ENCODE measurements around the gene MFNG. TPM values are rescaled to one million over a fixed set of nuclear protein-coding genes. Genes with fewer than 3 reads are reported as not detected.
A peak's percentile ranks its signal among the peaks of the same experiment; 100 is the strongest.

Gene MFNG
- total RNA-seq, 1 donor from 2014 or later, result 22.3 TPM

DNA sequence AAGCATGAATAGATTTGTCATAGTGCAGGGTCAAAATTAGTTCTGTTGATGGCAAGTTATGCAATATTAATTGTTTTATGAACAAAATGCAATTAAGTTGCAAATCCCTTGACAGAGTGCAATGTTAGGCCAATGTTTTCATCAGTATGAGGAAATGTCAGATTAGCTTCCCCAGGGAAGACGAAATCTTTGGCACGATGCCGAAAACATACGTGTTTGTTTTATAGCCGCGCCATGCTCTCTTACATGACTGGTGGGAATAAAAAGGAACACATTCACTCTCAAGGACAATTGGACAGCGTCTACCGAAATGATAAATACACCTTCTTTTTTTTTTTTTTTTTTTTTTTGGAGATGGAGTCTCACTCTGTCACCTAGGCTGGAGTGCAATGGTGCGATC is 27.0 kb downstream of the MFNG start:
- intact Hi-C loops (cut with DNase I), result loop anchor here (5.0 kb wide), 1 partner anchor 142 kb away; no protein-coding TSS in a partner anchor

DNA sequence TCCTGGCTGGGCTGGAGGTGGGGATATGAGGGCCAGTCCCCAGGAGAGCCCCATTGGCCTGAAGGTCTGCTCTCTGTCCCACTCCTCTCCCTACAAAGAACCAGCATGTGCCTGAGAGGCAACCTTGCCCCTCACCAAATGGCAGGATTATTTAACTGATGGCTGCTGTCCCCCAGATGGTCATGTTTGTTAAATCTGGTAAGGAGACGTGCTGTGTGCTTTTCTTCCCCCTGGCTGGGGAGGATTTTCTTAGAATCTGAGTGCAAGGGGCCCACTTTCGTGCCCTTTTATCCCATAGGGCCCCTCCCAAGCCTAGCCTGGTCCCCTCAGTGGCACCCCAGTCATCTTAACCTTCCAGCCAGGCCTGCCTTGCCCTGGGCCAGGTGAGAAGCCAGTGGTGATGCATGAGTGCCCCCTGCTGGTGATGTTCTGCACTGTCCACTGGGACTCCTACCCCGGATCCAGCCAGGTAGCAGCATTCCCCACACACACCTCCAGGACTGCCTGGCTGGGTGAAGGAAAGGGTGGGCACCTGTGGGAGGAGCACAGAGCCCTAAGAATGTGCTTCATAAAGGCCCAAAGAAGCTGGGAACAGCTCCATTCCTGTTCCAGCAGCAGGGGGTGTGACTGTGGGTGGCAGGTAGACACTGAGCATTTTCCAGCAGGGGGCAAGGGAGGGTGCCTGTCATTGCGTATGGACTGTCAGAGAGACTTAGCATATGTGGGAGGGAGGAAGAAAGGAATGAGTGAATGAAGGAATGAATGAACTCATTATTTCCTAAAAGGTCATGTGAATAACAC is 28.9 kb downstream of the MFNG start:
- intact Hi-C loops (cut with DNase I), result loop anchor here (5.0 kb wide), 1 partner anchor 140 kb away; no protein-coding TSS in a partner anchor
- ATAC-seq (peak; percentile 85), DNase-seq (ENCODE audit: low spot score) (peak; percentile 83)

More for the DNA sequence above, 27.0 kb downstream of the MFNG start:
- no peak for DNase-seq (ENCODE audit: low spot score)
- ATAC-seq, result no peak

GRCh38 chr22:37456346-37456745 is 29.8 kb downstream of the MFNG start:
- intact Hi-C loops (cut with DNase I), result loop anchor here (5.0 kb wide), 1 partner anchor 139 kb away; no protein-coding TSS in a partner anchor
- DNase-seq (ENCODE audit: low spot score) (no peak), ATAC-seq (no peak)

GRCh38 chr22:37455896-37456295 is 30.3 kb downstream of the MFNG start:
- ATAC-seq (no peak), DNase-seq (ENCODE audit: low spot score) (no peak)
- intact Hi-C loops (cut with DNase I), result loop anchor here (5.0 kb wide), 1 partner anchor 139 kb away; no protein-coding TSS in a partner anchor

- intact Hi-C loops (cut with DNase I), result loop anchor here (5.0 kb wide), 1 partner anchor 138 kb away; no protein-coding TSS in a partner anchor
- DNase-seq (ENCODE audit: low spot score) (no peak), ATAC-seq (no peak)
Measured at GRCh38 chr22:37454857-37455686, 31.1 kb downstream of the MFNG start.

- DNase-seq (ENCODE audit: low spot score), result no peak
- intact Hi-C loops (cut with DNase I), result no loop called here
- ATAC-seq, result no peak
Measured at GRCh38 chr22:37453696-37454095, 32.5 kb downstream of the MFNG start.

DNA sequence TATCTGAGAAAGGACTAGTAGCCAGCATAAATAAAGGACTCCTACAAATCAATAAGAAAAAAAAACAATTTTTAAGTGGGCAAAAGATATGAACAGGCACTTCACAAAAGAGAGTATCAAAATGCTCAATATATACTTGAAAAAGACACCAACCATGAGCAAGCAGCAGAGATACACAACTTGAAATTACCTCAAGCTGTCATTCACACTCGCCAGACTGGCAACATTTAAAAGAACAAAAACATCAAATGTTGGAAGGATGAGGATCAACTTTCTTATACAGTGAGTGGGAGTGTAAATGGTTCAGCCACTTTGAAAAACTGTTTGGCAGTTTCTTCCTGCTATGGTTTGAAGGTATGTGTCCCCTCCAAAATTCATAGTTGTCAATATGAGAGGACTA is 35.0 kb downstream of the MFNG start:
- intact Hi-C loops (cut with DNase I), result no loop called here
- ATAC-seq (no peak), DNase-seq (ENCODE audit: low spot score) (no peak)

GRCh38 chr22:37449331-37450001 is 36.7 kb downstream of the MFNG start:
- DNase-seq (ENCODE audit: low spot score) (no peak), ATAC-seq (no peak)
- intact Hi-C loops (cut with DNase I), result no loop called here

DNA sequence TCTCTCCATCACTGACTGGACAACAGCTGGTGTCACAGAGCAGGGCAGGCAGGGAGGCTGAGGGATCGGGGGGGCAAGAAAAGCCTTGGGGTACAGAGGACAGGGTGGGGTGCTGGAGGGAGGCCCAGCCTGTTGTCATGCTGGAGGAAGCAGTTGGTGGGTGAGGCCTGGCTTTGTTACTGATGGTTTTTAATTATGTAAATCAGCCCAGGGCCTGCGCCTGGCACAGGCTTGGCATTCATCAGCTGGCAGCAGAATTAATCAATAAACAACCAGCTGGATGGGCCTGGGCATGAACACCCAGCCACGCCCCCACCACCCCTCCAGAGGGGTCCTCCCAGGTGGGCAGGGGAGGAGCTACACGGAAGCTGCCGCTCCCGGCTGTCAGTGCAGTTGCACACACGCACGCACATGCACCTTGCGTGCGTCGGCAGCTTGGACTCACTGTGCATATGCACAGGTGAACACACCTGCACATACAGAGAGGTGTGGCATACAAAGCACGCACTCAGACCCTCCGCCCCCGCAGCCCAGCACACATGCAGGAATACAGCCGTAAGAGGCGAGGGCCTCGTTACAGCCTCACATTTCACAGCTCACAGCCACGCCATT is 37.6 kb downstream of the MFNG start:
- intact Hi-C loops (cut with DNase I), result no loop called here
- no peak for DNase-seq (ENCODE audit: low spot score)
- ATAC-seq, result no peak

DNA sequence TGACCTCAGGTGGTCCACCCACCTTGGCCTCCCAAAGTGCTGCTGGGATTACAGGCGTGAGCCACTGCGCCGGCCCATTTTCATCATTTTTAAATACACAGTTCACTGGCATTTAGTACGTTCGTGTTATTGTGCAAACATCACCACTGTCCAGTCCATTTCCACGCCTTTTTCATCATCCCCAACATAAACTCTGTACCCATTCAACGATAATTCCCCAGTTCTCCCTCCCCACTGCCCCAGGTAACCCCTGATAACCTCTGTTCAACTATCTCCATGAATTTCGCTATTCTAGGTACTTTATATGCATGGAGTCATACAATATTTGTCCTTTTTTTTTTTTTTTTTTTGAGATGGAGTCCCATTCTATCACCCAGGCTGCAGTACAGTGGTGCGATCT is 40.7 kb downstream of the MFNG start:
- DNase-seq (ENCODE audit: low spot score) (no peak), ATAC-seq (no peak)
- intact Hi-C loops (cut with DNase I), result no loop called here

GRCh38 chr22:37443977-37444376 is 42.2 kb downstream of the MFNG start:
- DNase-seq (ENCODE audit: low spot score) (no peak), ATAC-seq (no peak)
- intact Hi-C loops (cut with DNase I), result no loop called here

DNA sequence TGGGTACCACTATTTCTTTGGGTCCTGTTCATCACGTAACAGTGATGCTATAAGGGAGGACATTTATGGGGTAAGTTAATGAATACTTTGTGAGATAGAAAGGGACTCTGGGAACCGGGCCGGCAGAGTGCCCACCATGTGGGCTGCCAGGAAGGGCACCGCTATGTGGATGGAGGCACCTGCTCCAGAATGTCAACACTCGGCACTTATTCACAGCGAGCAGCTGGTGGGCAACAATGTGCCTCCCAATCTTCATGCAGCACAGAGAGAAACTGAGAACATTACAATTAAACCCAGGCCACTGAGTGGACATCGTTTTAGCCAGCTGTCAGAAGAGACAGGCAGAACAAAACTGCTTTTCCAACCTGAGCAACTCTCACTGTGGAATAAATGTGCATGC is 43.1 kb downstream of the MFNG start:
- intact Hi-C loops (cut with DNase I), result no loop called here
- no peak for DNase-seq (ENCODE audit: low spot score)
- no peak for ATAC-seq

DNA sequence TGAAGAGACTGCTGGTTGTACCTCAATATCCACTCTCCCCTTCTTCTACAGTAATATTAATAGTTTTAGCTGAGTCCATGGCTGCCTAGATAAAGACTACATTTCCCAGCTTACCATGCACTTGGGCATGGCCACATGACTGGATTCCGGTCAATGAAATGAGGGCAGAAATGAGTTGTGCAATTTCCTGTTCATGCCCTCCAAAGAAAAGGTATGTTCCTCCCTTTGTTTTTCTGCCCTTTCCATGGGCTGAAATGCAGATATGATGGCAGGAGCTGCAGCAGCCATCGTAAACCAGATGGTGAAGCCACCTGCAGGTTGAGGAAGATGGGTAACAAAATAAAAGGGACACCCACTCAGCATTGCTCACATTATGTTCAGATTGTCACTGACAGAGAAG is 43.6 kb downstream of the MFNG start:
- no peak for DNase-seq (ENCODE audit: low spot score)
- ATAC-seq, result no peak
- intact Hi-C loops (cut with DNase I), result no loop called here

GRCh38 chr22:37442135-37442534 is 44.0 kb downstream of the MFNG start:
- DNase-seq (ENCODE audit: low spot score), result no peak
- ATAC-seq, result no peak
- intact Hi-C loops (cut with DNase I), result no loop called here

DNA sequence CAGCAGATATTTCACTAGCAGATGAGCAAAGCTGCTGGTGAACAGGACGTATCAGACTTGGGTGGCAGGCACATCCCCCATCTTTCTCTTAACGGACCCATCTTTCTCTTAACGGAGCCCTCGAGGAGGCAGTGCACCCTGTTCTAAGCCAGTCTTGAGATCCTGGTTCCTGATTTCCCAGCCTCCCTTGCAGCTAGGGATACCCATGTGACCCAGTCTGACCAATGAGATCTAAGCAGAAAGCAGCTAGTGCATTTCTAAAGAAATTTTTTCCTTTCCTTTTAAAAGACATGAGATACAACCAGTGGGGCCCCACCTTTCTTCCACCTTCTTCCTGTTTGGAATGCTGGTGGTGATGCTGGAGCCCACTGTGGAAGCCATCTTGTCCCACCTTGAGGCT is 45.3 kb downstream of the MFNG start:
- intact Hi-C loops (cut with DNase I), result no loop called here
- DNase-seq (ENCODE audit: low spot score) (no peak), ATAC-seq (no peak)

GRCh38 chr22:37439347-37439746 is 46.8 kb downstream of the MFNG start:
- DNase-seq (ENCODE audit: low spot score), result no peak
- intact Hi-C loops (cut with DNase I), result no loop called here
- ATAC-seq, result no peak

- intact Hi-C loops (cut with DNase I), result no loop called here
Measured at GRCh38 chr22:37435970-37436603, 50.1 kb downstream of the MFNG start.

DNA sequence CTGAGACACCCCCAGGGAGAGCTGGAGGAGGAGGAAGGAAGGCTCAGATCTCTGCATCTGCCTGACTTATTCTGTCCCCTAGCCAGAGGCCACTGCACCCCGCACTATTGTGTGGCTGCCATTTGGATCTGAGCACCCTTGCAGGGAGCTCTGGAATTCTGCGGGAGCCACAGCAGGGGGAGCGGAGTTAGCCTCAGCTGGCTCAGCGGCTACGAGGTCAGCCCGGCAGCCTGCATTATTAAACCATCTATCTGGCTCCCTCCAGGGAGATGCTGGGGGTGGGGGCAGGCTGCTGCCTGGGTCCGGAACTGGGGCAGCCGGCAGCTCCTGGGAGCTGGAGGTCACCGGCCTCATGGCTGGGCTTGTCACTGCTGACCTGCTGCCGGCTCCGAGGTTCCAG is 52.4 kb downstream of the MFNG start:
- intact Hi-C loops (cut with DNase I), result no loop called here
- ATAC-seq (peak; percentile 68), DNase-seq (ENCODE audit: low spot score) (no peak)

More at GRCh38 chr22:37435970-37436603, 50.1 kb downstream of the MFNG start:
- ATAC-seq, result no peak
- no peak for DNase-seq (ENCODE audit: low spot score)

DNA sequence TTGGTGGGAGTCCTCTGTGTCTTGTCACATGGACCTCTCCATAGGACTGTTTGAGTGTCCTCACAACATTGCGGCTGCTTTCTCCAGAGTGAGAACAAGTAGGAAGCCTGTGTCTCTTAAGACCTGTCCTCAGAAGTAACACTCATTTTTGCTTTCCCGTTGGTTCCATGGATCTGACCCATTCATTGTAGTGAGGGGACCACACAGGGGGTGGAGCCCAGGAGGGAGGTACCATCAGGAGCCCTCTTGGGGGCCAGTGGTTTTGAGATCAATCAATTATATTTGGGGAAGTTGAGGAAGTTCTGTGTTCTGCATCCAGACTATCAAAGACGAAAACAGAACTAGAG is 53.5 kb downstream of the MFNG start:
- intact Hi-C loops (cut with DNase I), result no loop called here
- no peak for ATAC-seq
- DNase-seq (ENCODE audit: low spot score), result no peak

Measured in sciatic nerve (tissue), 2 donors.